Neutrophil (primary cell): ENCODE data around the gene TMEM39B.
"Not testable (repeated sequence)": the region's sequence is repeated elsewhere in the genome, so short reads cannot be mapped to it uniquely, and the experiment has no call there.

Experiments used
- H3K27ac ChIP-seq: fragments of 200-600 bp; sonication (generic); 2 replicates; pipeline ENCODE4 v1.5.1; 2016; ENCODE audit warnings: mild to moderate bottlenecking, moderate library complexity
- H3K27me3 ChIP-seq: fragments of 200-600 bp; sonication (generic); 2 replicates; pipeline ENCODE4 v1.6.0; 2016; ENCODE audit warnings: mild to moderate bottlenecking
- H3K36me3 ChIP-seq: fragments of 200-600 bp; sonication (generic); 2 replicates; pipeline ENCODE4 v1.5.1; 2017
- H3K4me1 ChIP-seq, 2 experiments: fragments of 200-600 bp in 1 of 2; sonication (generic) in 1 of 2; 1 replicate in 1 of 2; 2 replicates in 1 of 2; pipeline versions ENCODE4 v1.5.1 to v1.6.1; 2013 to 2016; ENCODE audit warnings: low read depth in 1 of 2, low read length in 1 of 2, mild to moderate bottlenecking in 1 of 2, moderate library complexity in 1 of 2; ENCODE audit not compliant: control insufficient read depth in 1 of 2, insufficient read depth in 1 of 2
- H3K4me3 ChIP-seq, 2 experiments: fragments of 200-600 bp in 1 of 2; sonication (generic) in 1 of 2; 1 replicate in 1 of 2; 2 replicates in 1 of 2; pipeline ENCODE4 v1.5.1; 2013 to 2016; ENCODE audit warnings: low read depth in 1 of 2, low read length in 1 of 2, mild to moderate bottlenecking in 1 of 2, moderate library complexity in 1 of 2
- H3K9me3 ChIP-seq: fragments of 200-600 bp; sonication (generic); 2 replicates; pipeline ENCODE4 v1.5.1; 2016
- TF ChIP-seq, protein P1 (sequence below): fragments of 200-600 bp; sonication (generic); IDR thresholded peaks from 2 replicates; pipeline ENCODE4 v1.5.1; 2016; ENCODE audit warnings: antibody characterized with exemption

The TMEM39B gene

GRCh38 chr1:32144033-32144432 lies 71.3 kb downstream of the TMEM39B start:
- Histone ChIP-seq H3K4me1 (no peaks in the 10 kb centered on the region), H3K9me3 (no peaks in the 10 kb centered on the region), H3K36me3 (no peaks in the 10 kb centered on the region), H3K27me3 (no peaks in the 10 kb centered on the region), H3K27ac (no peak overlapping the region), H3K4me3 (no peak overlapping the region)
- TF ChIP-seq, protein P1, sequence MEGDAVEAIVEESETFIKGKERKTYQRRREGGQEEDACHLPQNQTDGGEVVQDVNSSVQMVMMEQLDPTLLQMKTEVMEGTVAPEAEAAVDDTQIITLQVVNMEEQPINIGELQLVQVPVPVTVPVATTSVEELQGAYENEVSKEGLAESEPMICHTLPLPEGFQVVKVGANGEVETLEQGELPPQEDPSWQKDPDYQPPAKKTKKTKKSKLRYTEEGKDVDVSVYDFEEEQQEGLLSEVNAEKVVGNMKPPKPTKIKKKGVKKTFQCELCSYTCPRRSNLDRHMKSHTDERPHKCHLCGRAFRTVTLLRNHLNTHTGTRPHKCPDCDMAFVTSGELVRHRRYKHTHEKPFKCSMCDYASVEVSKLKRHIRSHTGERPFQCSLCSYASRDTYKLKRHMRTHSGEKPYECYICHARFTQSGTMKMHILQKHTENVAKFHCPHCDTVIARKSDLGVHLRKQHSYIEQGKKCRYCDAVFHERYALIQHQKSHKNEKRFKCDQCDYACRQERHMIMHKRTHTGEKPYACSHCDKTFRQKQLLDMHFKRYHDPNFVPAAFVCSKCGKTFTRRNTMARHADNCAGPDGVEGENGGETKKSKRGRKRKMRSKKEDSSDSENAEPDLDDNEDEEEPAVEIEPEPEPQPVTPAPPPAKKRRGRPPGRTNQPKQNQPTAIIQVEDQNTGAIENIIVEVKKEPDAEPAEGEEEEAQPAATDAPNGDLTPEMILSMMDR: no peak

GRCh38 chr1:32147799-32148198 lies 75.1 kb downstream of the TMEM39B start:
- H3K27me3 ChIP-seq, H3K36me3 ChIP-seq, H3K4me1 ChIP-seq, H3K27ac ChIP-seq, H3K9me3 ChIP-seq, H3K4me3 ChIP-seq: not testable (repeated sequence)

DNA sequence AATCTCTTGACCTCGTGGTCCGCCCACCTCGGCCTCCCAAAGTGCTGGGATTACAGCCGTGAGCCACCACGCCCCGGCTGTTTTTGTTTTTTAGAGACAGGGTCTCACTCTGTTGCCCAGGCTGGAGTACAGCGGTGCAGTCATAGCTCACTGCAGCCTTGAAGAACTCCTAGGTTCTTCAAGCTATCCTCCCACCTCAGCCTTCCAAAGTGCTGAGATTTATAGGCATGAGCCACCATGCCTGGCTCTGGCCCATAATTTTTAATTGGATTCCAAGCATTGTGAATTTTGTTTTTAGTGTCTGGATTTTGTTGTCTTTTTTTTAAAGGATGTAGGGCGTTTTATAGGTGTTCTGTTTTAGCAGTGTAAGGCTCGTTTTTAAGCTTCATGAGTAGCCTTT lies 78.1 kb downstream of the TMEM39B start:
- H3K9me3 ChIP-seq: no peaks in the 10 kb centered on the region
- H3K4me3 ChIP-seq: no peak overlapping the region
- no peak overlapping the region for H3K27ac ChIP-seq
- no peaks in the 10 kb centered on the region for H3K4me1 ChIP-seq
- H3K36me3 ChIP-seq: peaks cover 11% of the 10 kb centered on the region
- no peaks in the 10 kb centered on the region for H3K27me3 ChIP-seq
- TF ChIP-seq, protein P1: no peak

DNA sequence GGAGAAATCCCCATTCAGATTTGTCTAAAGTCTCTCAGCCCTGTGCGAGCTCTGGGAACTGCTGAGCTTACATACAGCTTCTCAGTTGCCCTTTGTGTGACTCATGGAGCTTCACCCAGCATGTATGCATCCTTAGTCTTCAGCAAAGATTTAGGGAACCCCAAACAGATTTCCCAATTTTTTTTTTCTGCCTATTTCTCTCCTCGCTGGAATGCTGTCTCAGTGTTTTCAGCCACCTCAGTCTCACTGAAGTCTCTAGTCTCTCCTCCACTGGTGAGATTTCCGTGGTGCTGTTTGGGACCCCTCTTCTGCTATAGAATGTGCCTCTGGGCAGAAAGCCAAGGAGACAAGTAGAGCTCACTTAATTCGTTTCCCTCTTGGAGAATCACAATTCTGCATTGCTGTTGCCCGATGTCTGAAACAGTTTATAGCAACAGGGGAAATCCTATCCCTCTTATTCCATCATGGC lies 78.6 kb downstream of the TMEM39B start:
- no peaks in the 10 kb centered on the region for H3K4me1 ChIP-seq
- H3K27me3 ChIP-seq: no peaks in the 10 kb centered on the region
- no peak overlapping the region for H3K4me3 ChIP-seq
- H3K36me3 ChIP-seq: peaks cover 16% of the 10 kb centered on the region
- TF ChIP-seq, protein P1: no peak
- no peaks in the 10 kb centered on the region for H3K9me3 ChIP-seq
- no peak overlapping the region for H3K27ac ChIP-seq
